Upper lobe of left lung (tissue), 4 donors: Measurements from ENCODE around the gene PRTFDC1.

ENCODE experiments used
- CTCF ChIP-seq, 6 experiments: fragments of 450-650 bp in 4 of 6; fragments of 200-600 bp in 2 of 6; sonication (generic) in 2 of 6; IDR thresholded peaks; one replicate each; pipeline ENCODE4 v1.5.1; 2016 to 2019; ENCODE audit warnings: antibody characterized with exemption in 6 of 6
- POLR2A ChIP-seq, 4 donors: fragments of 450-650 bp; IDR thresholded peaks; one replicate each; pipeline ENCODE4 v1.5.1; 2016 to 2017; ENCODE audit warnings: antibody characterized with exemption in 4 of 4, mild to moderate bottlenecking in 2 of 4
- POLR2AphosphoS5 ChIP-seq, 2 donors: sonication (generic); formaldehyde crosslinking; IDR thresholded peaks; one replicate each; pipeline ENCODE4 v1.5.1; 2017; ENCODE audit warnings: antibody characterized with exemption in 2 of 2

- TF ChIP-seq POLR2A (IDR thresholded peaks at IDR 0.05) (no peak), CTCF (IDR thresholded peaks at IDR 0.05) (no peak), POLR2AphosphoS5 (IDR thresholded peaks at IDR 0.05) (no peak)
Observed at GRCh38 chr10:24843256-24843655, 109.2 kb downstream of the PRTFDC1 start.
